GM12891 (cell line): ENCODE measurements around the gene PHACTR3.

Source experiments
- DNase-seq: peaks from one replicate; pipeline ENCODE4 v3.0.0; 2011; ENCODE audit warnings: low spot score; ENCODE audit not compliant: insufficient read length
- FAIRE-seq: peaks from 2 replicates; lab custom pipeline; 2011; peaks lifted over from hg19 to GRCh38; lab: Jason Lieb, UNC
- PAX5 ChIP-seq: IDR thresholded peaks from 2 replicates; pipeline ENCODE4 v1.6.1; 2011; ENCODE audit warnings: low read length, moderate library complexity, mild to moderate bottlenecking; ENCODE audit not compliant: insufficient read depth, severe bottlenecking
- POLR2A ChIP-seq: IDR thresholded peaks from 2 replicates; pipeline ENCODE4 v1.6.1; 2011; ENCODE audit warnings: low read depth, low read length, control low read depth
- POLR2AphosphoS5 ChIP-seq: IDR thresholded peaks from 2 replicates; pipeline ENCODE4 v1.6.1; 2011; ENCODE audit warnings: low read depth, low read length, control low read depth
- POU2F2 ChIP-seq: IDR thresholded peaks from 2 replicates; pipeline ENCODE4 v1.6.1; 2011; ENCODE audit warnings: low read depth, mild to moderate bottlenecking, control low read depth, low read length, moderate library complexity
- SPI1 ChIP-seq: IDR thresholded peaks from 2 replicates; pipeline ENCODE4 v1.6.1; 2011; ENCODE audit warnings: low read depth, low read length, control low read depth
- TAF1 ChIP-seq: IDR thresholded peaks from 2 replicates; pipeline ENCODE4 v1.6.1; 2011; ENCODE audit warnings: low read depth, low read length, control low read depth

PHACTR3 gene

GRCh38 chr20:59705651-59706399 lies 101.5 kb downstream of the PHACTR3 start:
- TF ChIP-seq POLR2A (no peak), TAF1 (no peak), POLR2AphosphoS5 (no peak), SPI1 (no peak), POU2F2 (no peak), PAX5 (no peak)
- DNase-seq (no peak), FAIRE-seq (no peak)

GRCh38 chr20:59706400-59706693 lies 102.0 kb downstream of the PHACTR3 start:
- TF ChIP-seq SPI1 (no peak), TAF1 (no peak), POLR2AphosphoS5 (no peak), POLR2A (no peak), POU2F2 (no peak), PAX5 (no peak)
- FAIRE-seq, result no peak
- no peak for DNase-seq

GRCh38 chr20:59708326-59708725 lies 104.0 kb downstream of the PHACTR3 start:
- TF ChIP-seq TAF1, result no peak
- no peak for TF ChIP-seq POLR2A
- TF ChIP-seq POLR2AphosphoS5, result no peak
- no peak for TF ChIP-seq PAX5
- TF ChIP-seq POU2F2, result no peak
- TF ChIP-seq SPI1, result no peak
- DNase-seq, result no peak
- no peak for FAIRE-seq

GRCh38 chr20:59709636-59710035 lies 105.3 kb downstream of the PHACTR3 start:
- FAIRE-seq (no peak), DNase-seq (no peak)
- TF ChIP-seq PAX5 (no peak), POU2F2 (no peak), POLR2AphosphoS5 (no peak), SPI1 (no peak), TAF1 (no peak), POLR2A (no peak)

GRCh38 chr20:59718071-59718470 lies 113.7 kb downstream of the PHACTR3 start:
- TF ChIP-seq SPI1, result no peak
- no peak for TF ChIP-seq POLR2A
- no peak for TF ChIP-seq PAX5
- TF ChIP-seq POLR2AphosphoS5, result no peak
- TF ChIP-seq TAF1, result no peak
- no peak for TF ChIP-seq POU2F2
- FAIRE-seq (no peak), DNase-seq (no peak)

GRCh38 chr20:59718751-59719150 lies 114.4 kb downstream of the PHACTR3 start:
- DNase-seq, result no peak
- no peak for FAIRE-seq
- TF ChIP-seq POLR2AphosphoS5 (no peak), POU2F2 (no peak), PAX5 (no peak), POLR2A (no peak), TAF1 (no peak), SPI1 (no peak)

GRCh38 chr20:59720013-59720412 lies 115.7 kb downstream of the PHACTR3 start:
- DNase-seq, result no peak
- no peak for FAIRE-seq
- no peak for TF ChIP-seq POLR2AphosphoS5
- no peak for TF ChIP-seq SPI1
- no peak for TF ChIP-seq POU2F2
- no peak for TF ChIP-seq PAX5
- TF ChIP-seq TAF1, result no peak
- no peak for TF ChIP-seq POLR2A

GRCh38 chr20:59721386-59721785 lies 117.0 kb downstream of the PHACTR3 start:
- no peak for TF ChIP-seq TAF1
- no peak for TF ChIP-seq POLR2A
- no peak for TF ChIP-seq POU2F2
- no peak for TF ChIP-seq SPI1
- no peak for TF ChIP-seq PAX5
- no peak for TF ChIP-seq POLR2AphosphoS5
- DNase-seq, result no peak
- no peak for FAIRE-seq

GRCh38 chr20:59723108-59723500 lies 118.8 kb downstream of the PHACTR3 start:
- no peak for FAIRE-seq
- no peak for DNase-seq
- TF ChIP-seq TAF1, result no peak
- TF ChIP-seq PAX5, result no peak
- no peak for TF ChIP-seq POLR2AphosphoS5
- peak; percentile 69 for TF ChIP-seq SPI1

GRCh38 chr20:59723607-59724456 lies 119.5 kb downstream of the PHACTR3 start:
- TF ChIP-seq POLR2AphosphoS5 (no peak), TAF1 (no peak), POLR2A (no peak), SPI1 (no peak), PAX5 (no peak), POU2F2 (no peak)
- DNase-seq, result no peak

More at GRCh38 chr20:59723607-59724456, 119.5 kb downstream of the PHACTR3 start:
- no peak for FAIRE-seq
